CD4-positive, alpha-beta T cell treated with Interleukin-17A for 4 hours (primary cell): ENCODE results near the gene KDM8.
"Not testable (repeated sequence)": the region's sequence is repeated elsewhere in the genome, so short reads cannot be mapped to it uniquely, and the experiment has no call there.

ENCODE experiments used
- DNase-seq: peaks from one replicate; pipeline ENCODE4 v3.0.0-alpha.2; 2020; ENCODE audit warnings: mixed read lengths

KDM8 gene

GRCh38 chr16:27191352-27191924 is 11.9 kb upstream of the KDM8 start:
- no peak for DNase-seq

DNA sequence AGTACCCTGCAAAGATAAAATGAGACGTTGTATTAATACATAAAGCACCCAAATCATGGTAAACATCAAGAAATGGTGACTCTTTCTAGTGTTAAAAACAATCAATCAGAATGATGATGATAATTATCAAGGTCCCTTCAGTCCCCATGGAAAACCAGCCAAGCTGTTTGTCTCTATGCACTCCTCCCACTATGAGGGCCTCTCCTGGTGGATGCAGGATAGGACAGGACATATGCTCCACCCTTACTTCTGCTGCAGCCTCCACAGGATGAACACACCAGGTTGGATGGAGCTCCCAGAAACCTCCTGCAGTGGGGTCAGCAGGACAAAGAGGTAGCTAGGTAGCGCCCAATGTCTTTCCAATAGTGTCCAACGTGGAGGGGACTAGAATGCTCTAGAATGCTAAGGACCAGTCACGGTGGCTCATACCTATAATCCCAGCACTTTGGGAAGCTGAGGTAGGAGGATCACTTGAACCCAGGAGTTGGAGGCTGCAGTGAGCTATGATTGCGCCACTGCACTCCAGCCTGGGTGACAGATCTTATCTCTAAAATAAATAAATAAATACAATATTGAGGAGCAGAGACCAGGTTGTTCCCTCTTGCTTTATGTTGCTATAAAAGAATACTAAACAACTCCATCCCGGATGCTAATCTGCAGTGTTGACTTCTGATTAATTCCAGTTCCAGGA is 9.9 kb upstream of the KDM8 start:
- no peak for DNase-seq

GRCh38 chr16:27195076-27195741 is 8.1 kb upstream of the KDM8 start:
- DNase-seq: no peak

DNA sequence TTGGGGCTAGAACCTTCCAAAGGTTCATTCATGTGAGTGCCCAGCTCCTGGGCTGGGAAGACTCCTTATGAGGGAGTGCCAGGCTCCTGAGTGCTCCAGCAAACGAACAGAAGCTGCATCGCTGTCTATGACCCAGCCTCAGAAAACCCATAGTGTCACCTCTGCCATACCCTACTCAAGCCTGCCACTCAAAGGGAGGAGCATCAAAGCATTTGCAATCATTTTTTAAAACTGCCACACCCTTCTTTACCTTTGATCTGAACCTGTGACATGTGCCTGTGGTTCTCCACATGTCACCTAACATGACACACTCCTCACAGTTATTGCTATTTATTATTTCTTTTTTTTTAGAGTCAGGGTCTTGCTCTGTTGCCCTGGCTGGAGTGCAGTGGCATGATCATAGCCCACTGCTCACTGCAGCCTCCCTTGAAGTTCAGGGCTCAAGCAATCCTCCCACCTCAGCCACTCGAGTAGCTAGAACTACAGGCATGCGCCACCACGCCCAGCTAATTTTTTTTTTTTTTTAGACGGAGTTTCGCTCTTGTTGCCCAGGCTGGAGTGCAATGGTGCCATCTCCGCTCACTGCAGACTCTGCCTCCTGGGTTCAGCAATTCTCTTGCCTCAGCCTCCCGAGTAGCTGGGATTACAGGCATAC is 7.3 kb upstream of the KDM8 start:
- DNase-seq: peak; percentile 70

DNA sequence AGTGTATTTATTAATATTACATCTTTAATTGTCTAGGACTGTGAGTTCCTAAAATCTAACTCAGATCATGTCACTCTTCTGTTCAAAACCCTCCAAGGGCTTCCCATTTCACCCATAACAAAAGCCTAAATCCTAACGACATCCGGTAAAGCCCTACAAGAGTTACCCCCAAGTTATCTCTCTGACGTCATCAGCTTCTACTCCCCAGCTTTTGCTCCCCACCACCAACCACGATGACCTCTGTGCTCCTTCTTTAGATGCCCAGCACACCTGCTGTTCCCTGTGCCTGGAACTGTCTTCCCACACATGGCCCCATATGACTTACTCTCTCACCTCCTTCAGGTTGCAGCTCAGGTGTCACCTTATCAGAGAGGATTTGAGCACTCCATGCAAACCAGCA is 6.3 kb upstream of the KDM8 start:
- no peak for DNase-seq

DNA sequence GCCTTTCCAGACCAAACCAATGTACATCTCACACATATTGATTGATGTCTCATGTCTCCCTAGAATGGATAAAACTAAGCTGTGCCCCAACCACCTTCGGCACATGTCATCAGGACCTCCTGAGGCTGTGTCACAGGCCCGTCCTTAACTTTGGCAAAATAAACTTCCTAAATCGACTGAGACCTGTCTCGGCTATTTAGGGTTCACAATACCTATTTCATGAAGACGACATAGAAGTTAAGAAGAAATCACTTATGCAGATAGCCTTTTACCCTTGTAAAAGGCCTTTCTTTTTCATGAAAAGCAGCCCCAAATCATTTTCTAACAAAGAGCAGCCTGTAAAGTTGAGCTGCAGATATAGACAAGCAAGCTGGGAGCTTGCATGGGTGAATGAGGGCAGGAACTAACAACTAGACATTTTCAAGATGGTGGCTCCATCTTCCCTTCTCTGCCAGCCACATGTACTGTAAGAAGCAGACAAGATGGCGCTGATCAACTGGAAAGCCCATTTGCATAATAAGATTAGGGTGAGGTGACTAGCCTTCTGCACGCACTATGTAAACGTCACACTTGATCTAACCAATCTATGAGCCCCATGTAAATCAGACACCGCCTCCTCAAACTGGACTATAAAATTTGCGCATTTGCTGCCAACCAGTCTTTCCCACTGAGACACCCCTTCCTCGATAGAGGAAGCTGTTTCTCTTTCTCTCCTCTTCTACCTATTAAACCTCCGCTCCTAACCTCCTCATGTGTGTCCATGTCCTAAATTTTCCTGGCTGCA is 4.7 kb upstream of the KDM8 start:
- DNase-seq: no peak

- DNase-seq: no peak
These were observed 4.1 kb upstream of the KDM8 start for GRCh38 chr16:27199235-27199586.

GRCh38 chr16:27199736-27200135 is 3.6 kb upstream of the KDM8 start:
- DNase-seq: peak; percentile 46

DNA sequence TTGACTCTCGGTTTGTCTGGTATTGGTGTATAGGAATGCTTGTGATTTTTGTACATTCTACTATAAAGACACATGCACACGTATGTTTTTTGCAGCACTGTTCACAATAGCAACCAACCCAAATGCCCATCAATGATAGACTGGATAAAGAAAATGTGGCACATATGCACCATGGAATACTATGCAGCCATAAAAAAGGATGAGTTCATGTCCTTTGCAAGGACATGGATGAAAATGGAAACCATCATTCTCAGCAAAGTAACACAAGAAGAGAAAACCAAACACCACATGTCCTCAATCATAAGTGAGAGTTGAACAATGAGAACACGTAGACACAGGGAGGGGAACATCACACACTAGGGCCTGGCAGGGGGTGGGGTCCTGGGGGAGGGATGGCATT is 2.4 kb upstream of the KDM8 start:
- DNase-seq: not testable (repeated sequence)

DNA sequence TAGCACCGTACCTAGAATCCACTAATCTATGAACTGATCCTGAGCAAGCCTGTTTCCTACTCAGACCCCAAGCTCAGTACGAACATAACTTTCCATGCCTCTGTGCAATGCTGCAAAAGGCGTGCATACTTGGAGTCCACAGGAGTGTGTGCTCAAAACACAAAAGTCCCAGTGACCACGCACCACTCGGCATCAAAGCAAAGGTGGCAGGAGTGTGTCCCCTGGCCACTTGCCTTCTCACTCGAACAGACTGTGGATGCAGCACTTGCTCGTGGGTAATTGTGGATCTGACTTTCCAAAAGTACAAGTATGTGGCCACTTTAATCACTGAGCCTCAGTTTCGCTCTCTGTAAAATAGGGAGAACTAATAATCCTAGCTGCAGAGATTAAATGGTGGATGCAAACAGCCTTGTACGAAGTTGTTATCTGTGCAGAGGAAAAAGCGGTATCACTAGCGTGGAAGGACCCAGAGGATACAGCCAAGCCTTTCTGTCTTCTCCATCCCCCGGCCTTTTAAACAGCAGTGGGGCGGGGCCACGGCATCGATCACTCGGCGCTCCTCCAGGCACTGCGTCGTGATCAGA is 311 bp upstream of the KDM8 start:
- peak; percentile 93 for DNase-seq

GRCh38 chr16:27204312-27204915 is 1.1 kb downstream of the KDM8 start:
- DNase-seq: no peak

DNA sequence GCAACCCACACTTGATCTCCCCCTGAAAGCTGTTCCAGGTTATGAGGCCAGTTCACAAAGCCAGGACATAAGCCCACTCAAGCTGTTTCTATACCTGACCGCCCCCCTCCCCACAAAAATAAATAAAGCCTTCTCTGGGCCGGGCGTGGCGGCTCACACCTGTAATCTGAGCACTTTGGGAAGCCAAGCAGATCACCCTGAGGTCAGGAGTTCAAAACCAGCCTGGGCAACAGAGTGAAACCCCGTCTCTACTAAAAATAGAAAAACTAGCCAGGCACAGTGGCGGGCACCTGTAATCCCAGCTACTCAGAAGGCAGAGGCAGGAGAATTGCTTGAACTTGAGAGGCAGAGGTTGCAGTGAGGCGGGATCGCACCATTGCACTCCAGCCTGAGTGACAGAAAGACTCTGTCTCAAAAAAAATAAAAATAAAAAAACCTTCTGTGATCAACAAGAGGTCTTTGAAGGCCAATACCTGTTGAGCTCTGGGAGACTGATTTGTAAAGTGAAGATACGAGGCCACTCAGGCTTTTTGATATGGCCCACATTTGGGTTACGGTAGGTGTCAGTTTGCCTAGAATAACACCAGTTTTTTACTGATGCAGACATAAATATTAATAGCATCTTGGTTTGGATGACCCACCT is 2.2 kb downstream of the KDM8 start:
- DNase-seq: no peak

DNA sequence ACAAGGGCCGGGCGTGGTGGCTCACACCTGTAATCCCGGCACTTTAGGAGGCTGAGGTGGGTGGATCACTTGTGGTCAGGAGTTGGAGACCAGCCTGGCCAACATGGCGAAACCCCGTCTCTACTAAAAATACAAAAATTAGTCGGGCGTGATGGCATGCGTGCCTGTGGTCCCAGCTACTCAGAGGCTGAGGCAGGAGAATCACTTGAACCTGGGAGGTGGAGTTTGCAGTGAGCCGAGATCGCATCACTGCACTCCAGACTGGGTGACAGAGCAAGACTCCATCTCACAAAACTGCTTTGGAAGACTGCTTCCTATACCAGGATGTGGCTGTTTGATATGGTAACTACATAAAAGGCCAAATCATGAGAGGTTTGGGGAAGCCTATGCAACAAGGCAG is 3.8 kb downstream of the KDM8 start:
- DNase-seq: not testable (repeated sequence)

DNA sequence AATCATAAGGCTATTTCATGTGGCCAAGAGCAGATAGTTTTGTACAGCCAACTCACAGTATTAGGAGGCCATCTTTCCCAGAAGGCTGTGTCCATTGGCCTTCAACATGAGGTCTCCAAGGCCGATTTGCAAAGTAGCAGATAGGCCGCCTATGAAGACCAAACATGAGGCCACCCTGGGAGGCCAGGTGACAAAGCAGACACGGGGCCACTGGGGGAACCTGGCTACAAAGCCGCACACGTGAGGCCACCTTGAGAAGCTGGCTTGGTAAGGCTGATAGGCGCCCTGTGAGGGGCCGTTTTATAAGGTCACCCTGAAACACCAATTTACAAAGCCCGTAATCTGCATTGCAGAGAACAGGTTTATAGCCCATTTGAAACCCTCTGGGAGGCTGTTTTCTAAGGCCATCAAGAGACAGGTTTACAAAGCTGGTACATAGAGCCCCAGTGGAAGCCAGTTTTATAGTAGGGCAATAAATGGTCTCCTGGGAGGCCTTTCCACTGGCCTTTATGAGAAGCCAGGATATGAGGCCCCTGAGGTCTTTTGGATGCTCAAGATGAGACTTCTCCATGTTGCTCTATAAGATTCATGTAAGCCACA is 4.9 kb downstream of the KDM8 start:
- no peak for DNase-seq

GRCh38 chr16:27208796-27209195 is 5.5 kb downstream of the KDM8 start:
- no peak for DNase-seq

GRCh38 chr16:27209591-27209990 is 6.3 kb downstream of the KDM8 start:
- DNase-seq: no peak

DNA sequence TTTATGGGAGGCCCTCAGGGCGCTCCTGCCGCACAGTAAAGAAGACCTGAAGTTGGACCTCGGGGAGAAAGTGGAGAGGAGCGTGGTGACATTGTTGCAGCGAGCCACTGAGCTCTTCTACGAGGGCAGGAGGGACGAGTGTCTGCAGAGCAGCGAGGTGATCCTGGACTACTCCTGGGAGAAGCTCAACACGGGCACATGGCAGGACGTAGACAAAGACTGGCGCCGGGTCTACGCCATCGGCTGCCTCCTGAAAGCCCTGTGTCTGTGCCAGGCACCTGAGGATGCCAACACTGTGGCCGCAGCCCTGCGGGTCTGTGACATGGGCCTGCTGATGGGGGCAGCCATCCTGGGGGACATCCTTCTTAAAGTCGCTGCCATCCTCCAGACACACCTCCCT is 6.8 kb downstream of the KDM8 start:
- no peak for DNase-seq

DNA sequence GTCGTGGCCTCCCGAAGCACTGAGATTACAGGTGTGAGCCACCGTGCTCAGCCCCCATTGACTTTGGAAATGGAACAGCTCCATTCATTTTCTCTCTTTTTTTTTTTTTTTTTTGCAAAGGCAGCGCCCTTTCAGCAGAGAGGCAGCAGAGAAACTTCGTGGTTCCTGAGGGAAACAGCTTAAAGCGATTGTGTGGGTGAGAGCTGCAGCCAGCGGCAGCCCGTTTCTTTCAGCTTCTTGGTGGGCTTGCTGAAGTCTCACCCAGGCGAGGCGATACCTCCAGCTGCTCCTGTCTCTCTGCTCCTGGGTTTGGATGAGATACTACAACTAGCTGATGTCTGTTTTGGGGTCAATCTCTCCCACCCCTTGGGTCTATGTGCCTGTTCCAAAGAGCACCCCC is 7.7 kb downstream of the KDM8 start:
- no peak for DNase-seq

GRCh38 chr16:27214084-27214961 is 11.0 kb downstream of the KDM8 start:
- DNase-seq: no peak

DNA sequence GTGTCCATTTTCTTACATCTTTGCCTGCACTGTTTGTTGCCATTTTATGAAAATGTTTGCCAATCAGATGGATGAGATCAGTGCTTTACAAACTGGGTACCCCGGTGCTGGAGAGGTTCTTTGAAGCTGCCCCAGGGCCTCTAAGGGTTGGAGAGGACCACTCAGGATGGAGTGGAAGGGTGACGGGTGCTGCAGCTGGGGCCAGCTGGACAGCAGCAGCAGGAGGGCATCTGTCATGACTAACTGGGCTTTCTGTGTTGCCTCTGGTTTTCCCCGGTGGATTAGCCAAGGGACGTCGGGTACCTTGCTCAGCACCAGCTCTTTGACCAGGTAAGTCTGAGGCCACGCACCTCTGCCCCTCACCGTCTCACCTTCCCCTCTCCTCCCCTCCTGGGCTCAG is 12.3 kb downstream of the KDM8 start:
- no peak for DNase-seq
